ENCODE results near the gene PCSK5. TPM values are rescaled to one million over a fixed set of nuclear protein-coding genes. Genes with fewer than 3 reads are reported as not detected.
A peak's percentile ranks its signal among the peaks of the same experiment; 100 is the strongest.

The PCSK5 gene
- total RNA-seq, 8 experiments from 2014 or later: 1.8 to 21.4 (median 4.9) TPM

DNA sequence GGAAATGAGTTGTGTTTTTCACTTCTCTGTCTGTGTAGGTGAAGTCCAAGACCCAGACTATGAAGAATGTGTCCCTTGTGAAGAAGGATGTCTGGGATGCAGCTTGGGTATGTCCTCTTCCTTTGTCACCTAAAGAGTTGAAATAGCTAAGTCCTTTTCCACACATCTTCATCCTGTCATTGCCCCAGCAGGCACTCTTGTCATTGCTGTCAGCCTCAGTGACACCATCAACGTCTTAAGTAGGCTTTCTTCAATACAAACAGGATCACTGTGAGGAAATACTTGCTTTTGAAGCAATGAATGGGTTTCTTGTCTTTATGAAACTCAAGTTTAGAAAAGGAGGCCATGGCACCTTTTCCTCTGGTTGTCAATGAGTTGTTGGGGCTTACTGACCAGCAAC is 350.1 kb downstream of the PCSK5 start:
- no peak for ATAC-seq (replicated peaks in 6 of 8)
- Histone ChIP-seq H3K4me3 (no peak overlapping the region), H3K4me1 (replicated peaks in 1 of 2) (peaks cover 0 to 4% of the 10 kb centered on the region in 2 donors), H3K27ac (no peak overlapping the region)
- WGBS, 10 experiments: 0 to 50% (median 6%) methylated on average over 1 of the region's 1 CpG; no CpG with 5 or more reads in 6 of the 10 experiments
- in situ Hi-C loops (cut with MboI; ENCODE audit: low pct_unique_long_range_greater_than_20kb in 2 of 9, low sequenced_read_pairs in 9 of 9, unreplicated experiment in 9 of 9): no loop called here

DNA sequence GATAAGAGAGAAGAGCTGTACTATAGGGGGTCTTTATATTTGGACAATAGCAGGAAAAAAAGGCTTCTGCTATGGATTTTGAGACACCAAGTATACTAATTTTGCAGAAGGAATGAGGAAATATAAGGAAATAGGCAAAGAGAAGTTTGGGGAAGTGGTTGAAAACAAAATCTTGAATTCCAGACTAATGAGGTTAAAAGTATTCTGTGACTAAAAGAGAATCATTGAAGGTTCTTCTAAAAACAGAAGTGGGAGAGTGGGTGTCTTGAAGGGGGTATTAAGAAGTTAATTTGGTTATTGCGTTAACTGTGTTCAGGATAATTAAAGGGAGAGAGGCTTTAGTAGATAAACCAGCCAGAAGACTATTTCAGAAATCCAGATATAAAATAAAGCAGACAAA is 355.0 kb downstream of the PCSK5 start:
- WGBS, 10 experiments: 40 to 100% (median 89%) methylated on average over 1 of the region's 1 CpG; no CpG with 5 or more reads in 1 of the 10 experiments
- ATAC-seq (replicated peaks in 6 of 8): no peak
- no peak overlapping the region for H3K27ac ChIP-seq
- no peak overlapping the region for H3K4me3 ChIP-seq
- H3K4me1 ChIP-seq (replicated peaks in 1 of 2): no peaks in the 10 kb centered on the region
- in situ Hi-C loops (cut with MboI; ENCODE audit: low pct_unique_long_range_greater_than_20kb in 2 of 9, low sequenced_read_pairs in 9 of 9, unreplicated experiment in 9 of 9): no loop called here

DNA sequence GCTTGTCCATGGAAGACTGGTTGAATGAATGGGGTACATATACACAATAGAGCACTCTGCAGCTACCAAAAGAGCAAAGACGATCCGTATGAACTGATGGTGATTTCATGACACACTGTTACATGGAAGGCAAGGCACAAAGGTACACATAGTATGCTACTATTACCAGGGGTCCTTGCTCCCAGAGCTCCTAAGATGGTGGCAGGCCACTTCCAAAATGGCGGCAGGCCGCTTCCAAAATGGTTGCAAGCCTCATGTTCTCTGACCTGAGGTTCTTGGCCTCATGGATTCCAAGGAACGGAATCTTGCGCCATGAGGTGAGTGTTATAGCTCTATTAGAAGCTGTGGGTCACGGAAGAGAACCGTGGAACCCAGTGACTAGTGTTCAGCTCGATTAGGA is 356.2 kb downstream of the PCSK5 start:
- in situ Hi-C loops (cut with MboI; ENCODE audit: low pct_unique_long_range_greater_than_20kb in 2 of 9, low sequenced_read_pairs in 9 of 9, unreplicated experiment in 9 of 9): no loop called here
- Histone ChIP-seq H3K27ac (no peak overlapping the region), H3K4me3 (no peak overlapping the region), H3K4me1 (replicated peaks in 1 of 2) (no peaks in the 10 kb centered on the region)
- 83 to 100% (median 94%) methylated on average over 3 to 9 of the region's 9 CpGs; no CpG with 5 or more reads in 4 of the 10 experiments for WGBS, 10 experiments
- ATAC-seq (replicated peaks in 6 of 8): no peak

DNA sequence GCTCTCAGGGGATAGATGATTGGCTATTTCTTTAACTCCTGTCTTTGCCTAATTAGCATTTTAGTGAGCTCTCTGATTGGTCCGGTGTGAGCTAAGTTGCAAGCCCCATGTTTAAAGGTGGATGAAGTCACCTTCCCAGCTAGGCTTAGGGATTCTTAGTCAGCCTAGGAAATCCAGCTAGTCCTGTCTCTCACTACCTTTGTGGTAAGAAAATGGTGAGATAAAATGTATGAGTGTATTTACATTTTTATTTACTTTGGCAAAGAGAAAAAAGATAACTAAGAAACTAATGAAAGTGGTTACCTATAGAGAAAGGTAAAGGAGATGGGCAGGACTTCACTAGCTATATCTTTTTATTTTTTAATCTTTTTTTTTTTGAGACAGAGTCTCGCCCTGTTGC is 357.0 kb downstream of the PCSK5 start:
- no peak for ATAC-seq (replicated peaks in 6 of 8)
- WGBS, 10 experiments: 33 to 100% (median 91%) methylated on average over 1 to 2 of the region's 2 CpGs; no CpG with 5 or more reads in 4 of the 10 experiments

DNA sequence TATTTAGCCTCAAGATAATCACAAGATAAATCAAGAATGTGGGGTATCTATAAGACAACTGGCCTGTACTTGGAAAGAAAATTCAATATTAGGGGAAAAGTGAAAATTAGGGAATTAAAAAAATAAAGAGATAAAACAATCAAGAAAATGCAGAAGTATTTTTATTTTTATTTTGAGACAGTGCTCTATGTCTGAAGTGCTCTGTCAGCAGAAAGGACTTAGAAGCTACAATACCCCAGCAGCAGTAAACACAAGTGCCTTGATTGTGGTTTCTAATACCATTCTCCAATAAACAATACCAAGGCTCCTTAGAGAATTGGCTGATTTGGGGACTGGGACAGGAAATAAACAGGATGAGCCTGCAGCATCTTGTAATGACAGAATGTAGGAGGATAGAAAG is 358.8 kb downstream of the PCSK5 start:
- Histone ChIP-seq H3K4me3 (no peak overlapping the region), H3K4me1 (replicated peaks in 1 of 2) (no peaks in the 10 kb centered on the region), H3K27ac (no peak overlapping the region)
- ATAC-seq (replicated peaks in 6 of 8): no peak
- in situ Hi-C loops (cut with MboI; ENCODE audit: low pct_unique_long_range_greater_than_20kb in 2 of 9, low sequenced_read_pairs in 9 of 9, unreplicated experiment in 9 of 9): no loop called here

More for the DNA sequence above, 357.0 kb downstream of the PCSK5 start:
- Histone ChIP-seq H3K4me1 (replicated peaks in 1 of 2) (no peaks in the 10 kb centered on the region), H3K4me3 (no peak overlapping the region), H3K27ac (no peak overlapping the region)
- in situ Hi-C loops (cut with MboI; ENCODE audit: low pct_unique_long_range_greater_than_20kb in 2 of 9, low sequenced_read_pairs in 9 of 9, unreplicated experiment in 9 of 9): no loop called here

DNA sequence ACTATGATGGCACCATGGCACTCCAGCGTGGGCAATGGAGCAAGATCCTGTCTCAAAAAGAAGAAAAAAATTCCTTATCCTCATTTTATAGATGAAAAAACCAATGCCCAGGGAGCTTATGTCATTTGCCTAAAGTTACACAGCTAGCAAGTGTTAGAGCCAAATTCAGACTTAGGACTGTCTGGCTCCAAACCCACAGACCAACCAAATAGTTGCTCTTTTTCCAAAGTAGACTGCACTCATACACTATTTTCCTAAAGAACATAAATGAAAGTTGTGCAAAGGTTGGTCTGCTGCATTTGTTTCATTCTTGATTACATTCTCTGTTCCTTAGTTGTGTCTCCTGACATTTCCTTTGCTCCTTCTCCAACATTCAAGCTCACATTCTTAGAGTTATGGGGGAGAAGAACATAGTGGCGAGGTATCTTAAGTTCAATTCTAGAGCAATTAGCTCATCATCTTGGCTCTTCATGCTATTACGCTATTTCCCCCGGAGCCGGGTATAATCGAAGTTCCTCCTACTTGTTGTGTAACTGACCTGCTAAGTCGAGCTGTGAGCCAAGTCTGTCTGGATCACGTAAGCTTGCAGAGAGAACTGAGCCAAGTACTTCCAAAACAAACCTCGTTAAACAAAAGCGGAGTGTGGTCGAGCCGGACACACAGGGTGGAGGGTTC is 365.4 kb downstream of the PCSK5 start:
- Histone ChIP-seq H3K4me3 (no peak overlapping the region), H3K27ac (no peak overlapping the region), H3K4me1 (replicated peaks in 1 of 2) (no peaks in the 10 kb centered on the region)
- WGBS, 10 experiments: 0 to 100% (median 78%) methylated on average over 1 to 11 of the region's 12 CpGs
- peak in 3 of 8 experiments; percentile 44 to 87 (median 66) for ATAC-seq (replicated peaks in 6 of 8)
- in situ Hi-C loops (cut with MboI; ENCODE audit: low pct_unique_long_range_greater_than_20kb in 2 of 9, low sequenced_read_pairs in 9 of 9, unreplicated experiment in 9 of 9): no loop called here

DNA sequence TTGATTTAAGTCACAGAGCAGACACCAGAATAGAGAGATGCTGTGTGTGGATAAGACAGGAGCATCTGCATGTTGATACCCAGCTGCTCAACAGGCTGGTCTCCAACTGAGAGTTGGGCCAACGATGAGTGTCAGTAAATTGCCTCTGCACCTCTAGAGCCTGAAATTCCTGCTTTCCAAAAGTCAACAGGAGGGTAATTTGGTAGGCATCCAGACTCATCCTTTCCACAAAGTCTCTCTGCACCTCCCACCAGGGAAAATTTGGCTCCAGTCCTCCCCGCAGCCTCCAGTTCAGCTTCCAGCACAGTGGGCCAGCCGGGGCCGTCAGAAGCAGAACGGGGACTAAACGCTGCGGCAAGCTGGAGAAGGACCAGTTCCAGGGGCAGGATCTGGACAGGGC is 366.8 kb downstream of the PCSK5 start:
- H3K27ac ChIP-seq: no peak overlapping the region
- H3K4me1 ChIP-seq (replicated peaks in 1 of 2): no peaks in the 10 kb centered on the region
- WGBS, 10 experiments: 20 to 96% (median 33%) methylated on average over 1 to 6 of the region's 7 CpGs; no CpG with 5 or more reads in 5 of the 10 experiments
- ATAC-seq (replicated peaks in 6 of 8): no peak
- no peak overlapping the region for H3K4me3 ChIP-seq
- in situ Hi-C loops (cut with MboI; ENCODE audit: low pct_unique_long_range_greater_than_20kb in 2 of 9, low sequenced_read_pairs in 9 of 9, unreplicated experiment in 9 of 9): no loop called here

DNA sequence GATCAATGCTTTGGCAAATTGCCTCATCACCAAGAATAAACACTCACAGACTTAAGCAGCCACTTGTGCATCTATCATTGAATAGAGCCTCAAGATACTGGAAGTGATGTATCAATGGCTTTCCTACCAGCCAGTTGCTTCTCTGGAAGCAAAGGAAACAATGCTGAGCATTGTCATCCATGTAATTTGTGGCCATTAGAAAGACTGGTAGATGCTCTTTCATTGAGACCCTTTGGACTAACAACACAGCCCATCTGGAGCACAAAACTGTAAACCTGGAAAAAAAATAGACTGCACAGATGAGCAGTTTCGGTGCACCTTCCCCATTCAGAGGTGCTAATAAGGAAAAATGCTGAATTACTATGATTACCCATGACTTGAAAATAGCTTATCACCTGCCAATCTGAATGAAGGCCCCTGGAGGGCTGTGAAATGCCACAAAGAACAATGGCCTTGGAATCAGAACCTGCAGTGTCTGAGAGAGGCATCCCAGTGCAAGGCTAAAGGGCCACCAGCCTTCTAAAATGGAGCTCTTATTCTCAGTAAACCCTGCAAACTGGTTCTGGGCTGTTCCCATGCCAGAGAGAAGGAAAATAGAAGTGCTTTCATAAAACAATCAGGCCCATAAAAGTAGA is 376.3 kb downstream of the PCSK5 start:
- no peak overlapping the region for H3K4me3 ChIP-seq
- no peak overlapping the region for H3K27ac ChIP-seq
- in situ Hi-C loops (cut with MboI; ENCODE audit: low pct_unique_long_range_greater_than_20kb in 2 of 9, low sequenced_read_pairs in 9 of 9, unreplicated experiment in 9 of 9): no loop called here
- H3K4me1 ChIP-seq (replicated peaks in 1 of 2): peaks cover 0 to 10% of the 10 kb centered on the region in 2 donors
- WGBS, 10 experiments: 43 to 89% (median 71%) methylated on average over 1 of the region's 1 CpG; no CpG with 5 or more reads in 6 of the 10 experiments
- ATAC-seq (replicated peaks in 6 of 8): peak in 1 of 8 experiments; percentile 19

DNA sequence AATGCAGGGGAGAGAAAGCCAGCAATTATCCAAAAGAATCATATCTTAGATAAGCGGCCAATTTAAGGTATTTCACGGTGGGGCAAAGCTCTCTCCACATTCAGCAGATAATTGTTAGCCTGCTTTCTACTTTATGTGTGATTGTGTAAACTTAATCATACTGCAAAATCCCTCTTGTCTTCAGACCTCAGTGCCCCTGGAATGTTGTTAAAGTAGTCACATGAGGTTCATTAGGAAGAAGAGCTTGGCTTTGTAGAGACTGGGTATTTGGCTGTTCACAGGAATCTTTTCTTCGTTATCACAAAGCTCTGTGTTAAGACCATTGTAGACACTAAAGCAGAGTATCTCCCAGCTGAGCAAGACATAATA is 376.8 kb downstream of the PCSK5 start:
- peak in 2 of 8 experiments; percentile 27 to 29 for ATAC-seq (replicated peaks in 6 of 8)
- Histone ChIP-seq H3K4me1 (replicated peaks in 1 of 2) (peaks cover 0 to 10% of the 10 kb centered on the region in 2 donors), H3K27ac (no peak overlapping the region), H3K4me3 (no peak overlapping the region)
- WGBS, 10 experiments: 33 to 100% (median 65%) methylated on average over 1 to 3 of the region's 3 CpGs
- in situ Hi-C loops (cut with MboI; ENCODE audit: low pct_unique_long_range_greater_than_20kb in 2 of 9, low sequenced_read_pairs in 9 of 9, unreplicated experiment in 9 of 9): no loop called here

DNA sequence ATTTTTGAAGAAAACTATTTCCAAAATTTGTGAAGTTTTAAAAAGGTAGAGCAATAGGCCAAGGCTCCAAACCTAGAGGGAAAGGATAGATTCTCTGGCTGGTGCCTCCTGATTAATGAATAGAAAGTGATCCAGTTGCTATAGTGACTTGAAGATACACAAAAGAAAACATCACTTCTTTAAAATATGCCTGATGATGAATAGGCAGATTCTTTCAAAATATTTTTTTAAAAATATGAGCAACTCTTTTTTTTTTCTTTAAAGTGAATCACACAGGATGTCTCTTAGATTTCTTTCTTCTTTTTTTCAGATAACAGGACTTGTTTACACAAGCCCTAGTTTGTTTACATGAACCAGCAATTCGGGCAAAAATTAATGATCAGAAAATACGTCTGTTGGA is 379.3 kb downstream of the PCSK5 start:
- Histone ChIP-seq H3K4me1 (replicated peaks in 1 of 2) (peaks cover 0 to 10% of the 10 kb centered on the region in 2 donors), H3K27ac (no peak overlapping the region), H3K4me3 (no peak overlapping the region)
- WGBS, 10 experiments: 0 to 93% (median 20%) methylated on average over 1 to 2 of the region's 2 CpGs; no CpG with 5 or more reads in 1 of the 10 experiments
- ATAC-seq (replicated peaks in 6 of 8): peak in 3 of 8 experiments; percentile 49 to 72 (median 61)
- in situ Hi-C loops (cut with MboI; ENCODE audit: low pct_unique_long_range_greater_than_20kb in 2 of 9, low sequenced_read_pairs in 9 of 9, unreplicated experiment in 9 of 9): no loop called here

DNA sequence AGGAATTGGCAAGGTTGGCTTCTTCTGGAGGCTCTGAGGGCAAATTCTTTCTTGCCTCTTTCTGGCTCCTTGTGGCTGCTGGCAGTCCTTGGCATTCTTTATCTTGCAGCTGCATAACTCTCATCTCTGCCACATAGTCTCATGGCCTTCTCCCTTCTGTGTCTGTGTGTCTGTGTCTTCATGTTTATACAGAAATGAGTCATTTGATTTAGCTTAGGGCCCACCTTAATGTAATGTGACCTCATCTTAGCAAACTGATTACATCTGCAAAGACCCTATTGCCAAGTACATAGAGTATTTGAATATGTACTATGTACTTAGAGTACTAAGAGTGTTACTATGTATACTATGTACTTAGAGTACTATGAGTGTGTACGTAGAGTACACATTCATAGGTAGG is 381.3 kb downstream of the PCSK5 start:
- 50 to 100% (median 84%) methylated on average over 1 of the region's 1 CpG; no CpG with 5 or more reads in 2 of the 10 experiments for WGBS, 10 experiments
- peak in 1 of 8 experiments; percentile 87 for ATAC-seq (replicated peaks in 6 of 8)
- in situ Hi-C loops (cut with MboI; ENCODE audit: low pct_unique_long_range_greater_than_20kb in 2 of 9, low sequenced_read_pairs in 9 of 9, unreplicated experiment in 9 of 9): no loop called here
- H3K27ac ChIP-seq: no peak overlapping the region
- H3K4me3 ChIP-seq: no peak overlapping the region
- H3K4me1 ChIP-seq (replicated peaks in 1 of 2): peaks cover 0 to 10% of the 10 kb centered on the region in 2 donors

DNA sequence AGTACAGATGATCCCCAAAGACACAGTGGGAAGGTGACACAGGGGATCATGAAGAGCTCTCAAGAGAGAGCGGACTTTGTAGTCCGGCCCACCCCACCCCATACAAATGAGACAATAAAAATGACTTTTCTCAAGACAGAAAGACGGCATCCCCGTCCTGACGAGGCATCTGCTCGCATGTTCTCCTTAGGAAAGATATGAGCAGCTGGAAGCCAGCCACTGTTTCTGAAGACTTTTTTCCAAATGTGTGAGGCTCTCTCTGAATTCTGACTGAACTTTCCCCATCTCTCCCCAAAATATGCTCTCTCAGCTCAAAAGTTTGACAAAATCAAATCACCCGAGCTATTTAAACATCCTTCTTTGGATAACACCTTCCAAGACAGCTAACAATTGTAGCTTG is 398.6 kb downstream of the PCSK5 start:
- H3K27ac ChIP-seq: no peak overlapping the region
- no peak for ATAC-seq (replicated peaks in 6 of 8)
- WGBS, 10 experiments: 60 to 100% (median 88%) methylated on average over 3 to 7 of the region's 7 CpGs; no CpG with 5 or more reads in 2 of the 10 experiments
- peaks cover 0 to 2% of the 10 kb centered on the region in 2 donors for H3K4me1 ChIP-seq (replicated peaks in 1 of 2)
- in situ Hi-C loops (cut with MboI; ENCODE audit: low pct_unique_long_range_greater_than_20kb in 2 of 9, low sequenced_read_pairs in 9 of 9, unreplicated experiment in 9 of 9): loop anchor here in 3 of 9 experiments (25.0 kb wide), 3 partner anchors 202 to 1102 kb away; partner anchors contain the start of gene PCSK5 (in 3 of the 3)
- H3K4me3 ChIP-seq: no peak overlapping the region

DNA sequence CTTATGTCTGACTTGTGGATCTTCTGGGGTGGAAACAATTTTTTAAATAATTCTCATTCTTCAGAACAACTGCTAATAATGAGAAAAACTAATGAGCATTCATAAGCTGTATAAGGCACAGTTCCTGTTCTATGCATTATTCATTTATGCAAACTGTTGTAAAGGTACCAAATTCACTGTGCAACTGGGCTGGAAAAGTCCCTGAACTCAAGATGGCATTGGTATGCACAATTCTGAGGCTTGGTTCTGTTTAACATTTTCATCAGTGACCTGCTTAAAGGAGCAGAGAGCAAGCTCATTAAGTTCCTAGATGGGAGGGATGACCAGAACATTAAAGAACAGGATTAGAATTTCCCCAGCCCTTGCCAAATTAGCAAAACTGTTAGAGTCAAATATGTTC is 399.2 kb downstream of the PCSK5 start:
- H3K27ac ChIP-seq: no peak overlapping the region
- in situ Hi-C loops (cut with MboI; ENCODE audit: low pct_unique_long_range_greater_than_20kb in 2 of 9, low sequenced_read_pairs in 9 of 9, unreplicated experiment in 9 of 9): loop anchor here in 4 of 9 experiments (10.0 to 25.0 kb wide), 4 partner anchors 202 to 1102 kb away; partner anchors contain the start of gene PCSK5 (in 4 of the 4)
- no peak overlapping the region for H3K4me3 ChIP-seq
- peaks cover 0 to 2% of the 10 kb centered on the region in 2 donors for H3K4me1 ChIP-seq (replicated peaks in 1 of 2)
- peak in 3 of 8 experiments; percentile 88 to 92 (median 88) for ATAC-seq (replicated peaks in 6 of 8)

All from motor neuron (in vitro differentiated cells).